GM18505 (cell line): ENCODE data around the gene TRIO.

Experiments used
- ATAC-seq: cut with Tn5 transposase; IDR thresholded peaks from one replicate; pipeline ENCODE4 v1.9.1; 2021; ENCODE audit not compliant: unreplicated experiment
- POLR2A ChIP-seq: IDR thresholded peaks from 4 replicates; pipeline ENCODE4 v1.6.1; 2011; ENCODE audit warnings: borderline replicate concordance; ENCODE audit not compliant: insufficient read depth, insufficient read length; ENCODE audit errors: extremely low read depth

Gene TRIO

DNA sequence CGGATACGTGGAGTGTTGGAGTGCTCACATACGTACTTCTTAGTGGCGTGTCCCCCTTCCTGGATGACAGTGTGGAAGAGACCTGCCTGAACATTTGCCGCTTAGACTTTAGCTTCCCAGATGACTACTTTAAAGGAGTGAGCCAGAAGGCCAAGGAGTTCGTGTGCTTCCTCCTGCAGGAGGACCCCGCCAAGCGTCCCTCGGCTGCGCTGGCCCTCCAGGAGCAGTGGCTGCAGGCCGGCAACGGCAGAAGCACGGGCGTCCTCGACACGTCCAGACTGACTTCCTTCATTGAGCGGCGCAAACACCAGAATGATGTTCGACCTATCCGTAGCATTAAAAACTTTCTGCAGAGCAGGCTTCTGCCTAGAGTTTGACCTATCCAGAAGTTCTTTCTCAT is 364.9 kb downstream of the TRIO start:
- ATAC-seq, result no peak
- no peak for TF ChIP-seq POLR2A

DNA sequence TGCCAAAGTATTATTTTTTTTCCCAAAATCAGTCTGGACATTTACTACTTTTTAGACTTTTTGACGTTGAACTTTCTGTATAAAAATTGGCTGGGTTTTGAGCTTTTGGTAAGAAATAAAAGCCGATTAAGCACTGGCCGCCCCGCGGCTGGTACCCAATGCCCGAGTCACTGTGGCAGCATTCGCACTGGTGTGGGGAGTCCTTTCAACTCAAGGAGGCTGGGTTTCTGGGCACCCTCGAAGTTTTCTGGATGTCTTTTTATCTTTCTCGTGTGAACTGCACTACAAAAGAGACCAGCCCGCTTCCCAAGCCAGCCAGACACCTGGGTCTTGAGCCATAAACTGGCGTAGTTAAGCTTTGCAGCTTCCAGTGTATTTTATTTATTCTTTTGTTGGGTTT is 366.4 kb downstream of the TRIO start:
- TF ChIP-seq POLR2A, result no peak
- no peak for ATAC-seq

DNA sequence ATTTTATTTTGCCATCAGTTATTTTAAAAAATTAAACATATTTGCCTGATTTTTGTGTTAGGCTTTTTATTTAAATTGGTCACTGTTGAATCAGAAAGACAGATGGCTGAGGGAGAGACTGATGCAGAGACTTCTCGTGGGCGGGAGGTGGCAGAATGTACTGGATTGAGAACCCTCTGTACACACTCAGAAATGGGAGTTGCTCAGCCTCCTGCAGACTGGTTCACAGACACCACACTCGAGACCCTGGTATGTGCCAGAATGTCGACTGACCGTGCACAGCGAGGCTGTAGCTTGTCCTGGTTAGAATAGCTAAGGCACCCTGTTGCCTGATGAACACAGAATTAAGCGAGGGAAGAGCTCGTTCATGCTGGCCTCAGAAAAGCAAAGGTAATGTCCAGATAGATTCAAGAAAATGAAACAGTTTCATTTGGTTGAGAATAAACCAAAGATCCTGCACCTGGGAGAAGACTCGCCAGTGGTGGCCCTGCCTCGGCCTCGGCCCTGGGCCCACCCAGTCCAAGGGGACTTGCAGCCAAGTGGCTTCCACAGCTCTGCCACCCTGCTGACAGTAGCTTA is 367.1 kb downstream of the TRIO start:
- TF ChIP-seq POLR2A, result no peak
- ATAC-seq, result no peak

DNA sequence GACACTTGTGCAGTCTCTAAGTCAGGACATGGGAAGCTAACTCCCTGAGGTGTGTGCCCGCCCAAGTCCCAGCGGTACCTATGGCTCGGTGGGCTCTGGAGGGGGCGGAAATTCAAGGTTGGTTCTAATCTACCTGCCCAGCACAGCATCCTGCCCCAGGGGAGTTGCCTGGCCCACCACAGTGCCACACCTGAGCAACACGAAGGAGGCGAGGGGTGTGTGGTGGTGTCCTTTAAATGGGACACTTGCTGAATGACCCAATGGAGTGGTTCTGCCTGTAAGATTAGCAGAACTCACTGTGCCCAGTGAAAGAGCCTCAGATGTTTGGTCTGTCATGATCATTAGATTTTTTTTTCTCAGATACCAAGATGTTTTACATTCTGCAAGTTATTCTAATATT is 367.7 kb downstream of the TRIO start:
- ATAC-seq, result no peak
- no peak for TF ChIP-seq POLR2A

DNA sequence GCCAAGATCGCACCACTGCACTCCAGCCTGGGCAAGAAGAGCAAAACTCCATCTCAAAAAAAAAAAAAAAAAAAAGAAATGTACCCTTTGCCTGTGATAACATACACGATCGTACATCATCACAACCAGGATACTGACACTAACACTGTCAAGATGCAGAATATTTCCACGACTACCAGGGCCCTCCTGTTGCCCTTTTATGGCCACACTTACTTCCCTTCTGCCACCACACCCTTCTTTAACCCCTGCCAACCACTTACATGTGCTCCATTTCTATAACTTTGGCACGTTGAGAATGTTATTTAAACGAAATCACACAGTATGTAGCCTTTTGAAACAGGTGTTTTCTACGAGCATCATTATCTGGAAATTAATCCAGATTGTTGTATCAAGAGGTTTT is 369.4 kb downstream of the TRIO start:
- TF ChIP-seq POLR2A, result no peak
- ATAC-seq, result no peak

DNA sequence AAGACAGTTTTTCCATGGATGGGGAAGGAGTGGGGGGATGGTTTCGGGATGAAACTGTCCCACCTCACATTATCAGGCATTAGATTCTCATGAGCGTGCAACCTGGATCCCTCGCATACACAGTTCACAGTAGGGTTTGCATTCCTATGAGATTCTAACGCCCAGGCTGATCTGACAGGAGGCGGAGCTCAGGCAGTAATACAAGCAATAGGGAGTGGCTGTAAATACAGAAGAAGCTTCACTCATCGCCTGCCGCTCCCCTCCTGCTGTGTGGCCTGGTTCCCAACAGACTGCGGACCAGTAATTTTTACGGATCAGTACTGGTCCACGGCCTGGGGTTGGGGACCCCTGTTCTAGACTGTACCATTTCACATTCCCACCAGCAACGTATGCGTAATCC is 370.1 kb downstream of the TRIO start:
- no peak for ATAC-seq
- no peak for TF ChIP-seq POLR2A

DNA sequence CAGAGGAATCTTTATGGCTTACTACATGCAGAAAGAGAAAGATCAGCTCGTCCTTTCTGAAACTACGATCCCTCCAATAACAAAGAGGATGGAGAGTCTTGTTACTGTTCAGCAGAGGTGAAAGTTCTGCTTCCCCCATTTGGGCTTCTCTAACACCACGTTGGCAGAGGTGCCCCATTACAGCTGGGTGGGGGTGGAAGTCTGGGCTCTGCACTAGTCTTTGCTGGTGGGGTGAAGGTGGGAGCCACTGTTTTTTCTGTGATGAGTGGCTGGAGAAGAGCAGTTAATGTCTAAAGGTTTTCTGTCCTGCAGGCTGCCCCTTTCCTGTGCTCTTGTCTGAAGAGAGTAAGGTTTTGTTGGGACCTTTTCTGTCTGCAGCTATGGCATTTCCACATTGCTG is 373.8 kb downstream of the TRIO start:
- no peak for TF ChIP-seq POLR2A
- ATAC-seq, result no peak

DNA sequence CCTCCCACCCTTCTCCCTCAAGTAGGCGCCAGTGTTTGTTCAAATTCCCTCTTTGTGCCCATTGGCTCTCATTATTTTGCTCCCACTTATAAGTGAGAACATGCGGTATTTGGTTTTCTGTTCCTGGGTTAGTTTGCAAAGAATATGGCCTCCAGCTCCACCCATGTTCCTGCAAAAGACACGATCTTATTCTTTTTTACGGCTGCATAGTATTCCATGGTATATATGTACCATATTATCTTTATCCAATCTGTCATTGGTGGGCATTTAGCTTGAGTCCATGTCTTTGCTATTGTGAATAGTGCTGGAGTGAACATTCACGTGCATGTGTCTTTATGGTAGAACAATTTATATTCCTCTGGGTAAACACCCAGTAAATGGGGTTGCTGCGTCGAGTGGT is 375.5 kb downstream of the TRIO start:
- no peak for ATAC-seq
- TF ChIP-seq POLR2A, result no peak

DNA sequence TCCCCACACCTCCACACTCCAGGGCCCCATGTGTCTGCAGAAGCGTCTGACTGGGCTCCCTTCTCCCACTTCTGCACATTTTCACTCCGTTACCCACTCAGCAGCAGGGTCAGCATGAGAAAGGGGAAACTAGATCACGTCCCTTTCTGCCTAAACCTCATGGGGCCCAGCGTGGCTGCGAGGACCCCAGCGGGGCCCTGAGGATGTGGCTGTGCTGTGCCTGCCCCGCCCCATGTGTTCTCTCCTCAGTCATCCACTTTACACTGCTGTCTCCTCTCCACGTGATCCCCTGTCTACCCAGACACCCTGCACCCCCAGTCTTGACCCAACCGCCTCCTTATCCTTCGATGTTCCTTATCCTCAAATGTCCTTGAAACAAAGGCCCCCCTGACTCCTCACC is 378.6 kb downstream of the TRIO start:
- TF ChIP-seq POLR2A, result no peak
- no peak for ATAC-seq

DNA sequence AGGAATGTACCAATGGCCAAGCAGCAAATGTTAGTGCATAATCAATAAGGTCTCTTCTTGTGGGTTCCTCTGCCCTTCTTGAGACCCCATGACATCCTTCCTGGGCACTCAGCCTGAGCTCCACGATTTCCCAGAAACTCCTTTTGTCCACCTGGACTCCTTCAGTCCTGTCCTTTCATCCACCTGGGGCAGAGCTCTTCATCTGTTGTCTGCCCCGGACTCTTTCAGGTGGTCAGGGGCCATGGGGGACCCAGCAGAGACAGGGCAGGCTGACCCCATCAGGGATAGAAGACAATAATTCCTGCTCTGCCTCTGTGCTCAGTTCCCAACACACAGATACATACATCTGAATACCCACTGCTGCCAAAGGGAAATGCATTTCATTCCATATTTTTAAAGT is 379.6 kb downstream of the TRIO start:
- ATAC-seq, result no peak
- TF ChIP-seq POLR2A, result no peak

DNA sequence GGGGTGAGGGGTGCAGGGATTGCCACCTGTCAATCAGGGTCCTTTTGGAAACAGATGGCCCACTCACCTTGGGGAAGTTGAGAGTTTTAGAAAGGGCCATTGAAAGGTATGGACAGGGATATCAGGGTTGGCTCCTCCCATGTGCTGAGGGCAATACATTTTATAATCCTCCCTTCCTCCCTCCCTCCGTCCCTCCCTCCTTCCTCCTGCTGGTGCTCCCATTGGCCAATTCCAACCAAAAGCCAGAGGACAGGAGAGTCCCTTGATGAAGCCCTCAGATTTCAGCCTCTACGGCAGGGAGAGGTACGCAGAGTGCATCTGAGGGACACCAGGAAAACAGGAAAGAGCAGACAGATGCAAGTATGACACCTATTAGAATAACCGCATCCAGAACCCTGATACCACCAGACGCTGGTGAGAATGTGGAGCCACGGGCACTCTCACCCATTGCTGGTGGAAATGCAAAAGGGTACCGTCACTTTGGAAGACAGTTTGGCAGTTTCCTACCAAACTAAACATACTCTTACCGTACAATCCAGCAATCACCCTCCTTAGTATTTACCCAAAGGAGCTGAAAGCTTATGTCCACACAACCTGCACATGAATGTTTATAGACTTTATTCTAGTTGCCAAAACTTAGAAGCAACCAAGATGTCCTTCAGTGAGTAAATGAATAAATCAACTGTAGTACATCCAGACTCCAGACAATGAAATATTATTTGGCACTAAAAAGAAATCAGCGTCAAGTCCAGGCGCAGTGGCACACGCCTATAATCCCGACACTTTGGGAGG is 380.3 kb downstream of the TRIO start:
- TF ChIP-seq POLR2A, result no peak
- ATAC-seq, result no peak

DNA sequence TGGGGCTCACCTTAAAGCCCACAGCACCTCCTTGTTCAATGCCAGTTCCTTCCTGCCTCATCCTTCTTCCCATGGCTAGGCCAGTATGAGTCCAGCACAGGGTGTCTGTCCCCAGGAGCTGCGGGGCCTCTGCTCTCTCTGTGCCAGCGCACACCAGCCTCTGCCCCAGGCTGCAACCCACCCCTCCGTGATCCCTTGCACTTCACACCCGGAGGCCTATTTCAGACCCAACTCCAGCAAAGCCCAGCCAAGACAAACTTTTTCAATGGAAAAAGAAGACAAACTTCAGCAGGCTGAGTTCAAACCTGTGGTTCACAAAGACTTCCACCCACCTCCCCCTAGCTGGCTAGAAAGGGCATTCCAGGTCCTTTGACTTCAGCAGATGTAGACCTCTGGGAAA is 382.3 kb downstream of the TRIO start:
- no peak for TF ChIP-seq POLR2A
- no peak for ATAC-seq

DNA sequence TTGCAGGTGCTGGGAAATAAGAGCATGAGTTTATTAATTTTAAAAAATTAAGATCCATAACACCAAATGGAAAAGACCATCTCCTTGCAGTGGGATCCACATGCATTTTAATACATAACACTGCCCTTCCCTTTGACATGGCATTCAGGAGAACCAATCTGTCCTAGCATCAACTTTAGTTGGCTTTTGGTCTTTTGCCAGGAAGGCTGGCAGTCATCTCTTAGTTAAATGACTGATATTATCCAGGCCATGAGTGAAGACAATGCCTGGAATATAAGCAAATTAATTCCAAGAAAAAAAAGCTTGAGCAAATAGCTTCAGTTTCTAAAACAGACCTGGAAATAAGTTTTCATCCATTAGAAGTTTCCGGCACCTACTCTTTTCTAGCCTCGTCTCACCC is 383.4 kb downstream of the TRIO start:
- no peak for ATAC-seq
- TF ChIP-seq POLR2A, result no peak

DNA sequence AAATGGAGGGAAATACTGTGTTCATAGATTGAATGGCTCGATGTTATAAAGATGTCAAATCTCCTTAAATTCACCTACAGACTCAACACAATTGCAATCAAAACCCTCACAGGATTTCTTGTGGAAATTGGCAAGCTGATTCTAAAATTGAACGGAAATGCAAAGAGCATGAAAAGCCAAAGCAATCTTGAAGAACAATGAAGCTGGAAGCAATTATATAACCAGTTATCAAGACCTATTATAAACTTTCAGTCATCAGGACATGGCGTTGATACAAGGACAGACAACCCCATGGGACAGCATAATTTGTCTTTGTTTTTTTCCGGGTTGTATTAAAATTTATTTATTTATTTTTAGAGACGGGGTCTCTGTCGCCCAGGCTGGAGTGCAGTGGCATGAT is 385.0 kb downstream of the TRIO start:
- no peak for ATAC-seq
- TF ChIP-seq POLR2A, result no peak
